ENCODE results near the gene HNRNPA2B1. TPM values are rescaled to one million over a fixed set of nuclear protein-coding genes. Genes with fewer than 3 reads are reported as not detected.
A peak's percentile ranks its signal among the peaks of the same experiment; 100 is the strongest.

The HNRNPA2B1 gene
- polyA plus RNA-seq, 1 experiment: 493 TPM

- Histone ChIP-seq H3K27me3 (ENCODE audit: control insufficient read depth, insufficient read depth, low read length) (no peaks in the 10 kb centered on the region), H3K4me3 (ENCODE audit: low read depth, low read length) (no peak overlapping the region), H3K9me3 (ENCODE audit: control insufficient read depth, insufficient read depth, low read length) (no peaks in the 10 kb centered on the region), H3K27ac (ENCODE audit: low read depth, low read length) (no peak overlapping the region)
- ChIA-PET POLR2A (interaction anchor here (1.0 kb wide), 1 partner anchor 42 kb away, joined by 3 read pairs; no protein-coding TSS in a partner anchor), CTCF (interaction anchor here (0.6 to 2.6 kb wide), 3 partner anchors 38 to 67 kb away, joined by 3 to 13 read pairs (median 12); no protein-coding TSS in a partner anchor)
- TF ChIP-seq CTCF (IDR thresholded peaks at IDR 0.05; ENCODE audit: low read depth, low read length): no peak
- DNase-seq (ENCODE audit: low read depth, low spot score): no peak
Measured at GRCh38 chr7:26157520-26158105, 42.9 kb downstream of the HNRNPA2B1 start.

- H3K9me3 ChIP-seq (ENCODE audit: control insufficient read depth, insufficient read depth, low read length): no peaks in the 10 kb centered on the region
- H3K4me3 ChIP-seq (ENCODE audit: low read depth, low read length): peak overlapping the region; percentile 51; the same call in 1 of the 2 replicates
- ChIA-PET POLR2A (interaction anchor here (0.6 to 2.2 kb wide), 4 partner anchors 26 to 44 kb away, joined by 3 to 21 read pairs (median 6); partner anchors contain the start of genes CBX3 and HNRNPA2B1), CTCF (interaction anchor here (1.0 to 2.6 kb wide), 3 partner anchors 41 to 66 kb away, joined by 7 to 13 read pairs (median 12); no protein-coding TSS in a partner anchor)
- DNase-seq (ENCODE audit: low read depth, low spot score): peak; percentile 87
- TF ChIP-seq CTCF (IDR thresholded peaks at IDR 0.05; ENCODE audit: low read depth, low read length): no peak
- H3K27ac ChIP-seq (ENCODE audit: low read depth, low read length): peak overlapping the region; percentile 95
- no peaks in the 10 kb centered on the region for H3K27me3 ChIP-seq (ENCODE audit: control insufficient read depth, insufficient read depth, low read length)
Measured at GRCh38 chr7:26156451-26157420, 43.8 kb downstream of the HNRNPA2B1 start.

GRCh38 chr7:26155531-26156375, 44.8 kb downstream of the HNRNPA2B1 start:
- ChIA-PET POLR2A (interaction anchor here (0.6 to 2.2 kb wide), 4 partner anchors 24 to 45 kb away, joined by 3 to 21 read pairs (median 8); partner anchors contain the start of genes CBX3 and HNRNPA2B1), CTCF (interaction anchor here (1.0 to 2.6 kb wide), 3 partner anchors 16 to 65 kb away, joined by 3 to 12 read pairs (median 7); no protein-coding TSS in a partner anchor)
- DNase-seq (ENCODE audit: low read depth, low spot score): no peak
- Histone ChIP-seq H3K9me3 (ENCODE audit: control insufficient read depth, insufficient read depth, low read length) (no peaks in the 10 kb centered on the region), H3K27me3 (ENCODE audit: control insufficient read depth, insufficient read depth, low read length) (no peaks in the 10 kb centered on the region), H3K4me3 (ENCODE audit: low read depth, low read length) (peak overlapping the region; percentile 51), H3K27ac (ENCODE audit: low read depth, low read length) (peak overlapping the region; percentile 85)
- peak; percentile 27; the same call in 1 of the 2 replicates for TF ChIP-seq CTCF (IDR thresholded peaks at IDR 0.05; ENCODE audit: low read depth, low read length)

DNA sequence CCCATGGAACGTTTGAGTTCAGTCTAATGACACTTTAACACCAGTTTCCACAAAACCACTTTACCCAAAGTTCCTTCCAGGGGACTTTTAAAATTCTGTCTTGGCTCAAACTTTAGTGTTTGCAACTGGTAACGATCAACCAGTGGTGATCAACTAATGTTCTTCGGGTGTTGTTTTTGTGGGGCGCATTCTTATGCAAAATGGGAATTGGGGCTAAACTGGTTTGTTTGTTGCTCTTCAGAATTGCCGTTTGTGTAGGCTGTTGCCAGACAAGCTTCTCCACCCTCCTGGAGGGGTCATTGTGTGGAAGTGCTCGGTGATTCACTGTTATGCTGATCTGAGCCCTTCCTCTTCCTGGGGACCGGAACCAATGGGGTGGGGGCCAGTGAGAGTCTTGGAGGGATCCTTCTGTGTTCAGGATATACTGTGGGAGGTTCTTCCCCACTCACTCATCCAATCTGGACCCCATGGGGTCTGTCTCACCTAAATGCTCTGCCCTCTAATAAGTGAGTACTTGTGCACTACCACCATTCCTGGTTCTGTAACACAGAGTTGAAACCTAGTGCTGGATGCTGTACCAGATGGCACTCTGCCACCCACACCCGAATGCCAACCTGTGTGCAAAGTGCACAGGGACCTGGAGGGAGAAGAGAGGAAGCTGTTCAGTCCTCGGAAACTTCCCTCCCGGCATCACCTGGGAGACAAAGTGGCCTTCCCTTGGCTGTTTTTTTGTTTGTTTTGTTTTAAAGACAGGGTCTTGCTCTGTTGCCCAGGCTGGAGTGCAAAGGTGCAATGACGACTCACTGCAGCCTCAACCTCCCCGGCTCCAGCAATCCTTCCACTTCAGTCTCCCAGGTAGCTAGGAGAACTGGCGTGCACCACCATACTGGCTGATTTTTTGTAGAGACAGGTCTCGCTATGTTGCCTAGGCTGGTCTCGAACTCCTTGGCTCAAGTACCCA, 46.4 kb downstream of the HNRNPA2B1 start:
- ChIA-PET POLR2A (no interaction called here), CTCF (interaction anchor here (1.2 kb wide), 1 partner anchor 44 kb away, joined by 4 read pairs; no protein-coding TSS in a partner anchor)
- DNase-seq (ENCODE audit: low read depth, low spot score): no peak
- Histone ChIP-seq H3K4me3 (ENCODE audit: low read depth, low read length) (peak overlapping the region; percentile 69), H3K27me3 (ENCODE audit: control insufficient read depth, insufficient read depth, low read length) (no peaks in the 10 kb centered on the region), H3K27ac (ENCODE audit: low read depth, low read length) (peak overlapping the region; percentile 85), H3K9me3 (ENCODE audit: control insufficient read depth, insufficient read depth, low read length) (no peaks in the 10 kb centered on the region)
- no peak for TF ChIP-seq CTCF (IDR thresholded peaks at IDR 0.05; ENCODE audit: low read depth, low read length)
